Ovary (tissue), 9 donors: ENCODE measurements around the gene EPB41L3. TPM values are rescaled to one million over a fixed set of nuclear protein-coding genes. Genes with fewer than 3 reads are reported as not detected.

Experiments
- DNase-seq, 5 donors: peaks; one replicate each; pipeline ENCODE4 v3.0.0-alpha.2; 2019 to 2020
- H3K27ac ChIP-seq, 2 donors: fragments of 200-600 bp; one replicate each; pipeline versions ENCODE4 v1.5.1 to v1.8.0; 2019 to 2022
- H3K27me3 ChIP-seq: fragments of 200-600 bp; one replicate; pipeline ENCODE4 v1.8.0; 2022
- H3K36me3 ChIP-seq: fragments of 200-600 bp; sonication (generic); one replicate; pipeline ENCODE4 v1.5.1; 2019
- H3K4me1 ChIP-seq: one replicate; pipeline ENCODE4 v1.8.1; 2013; ENCODE audit warnings: mild to moderate bottlenecking, moderate library complexity; ENCODE audit not compliant: insufficient read depth
- H3K4me3 ChIP-seq: fragments of 200-600 bp; sonication (generic); one replicate; pipeline ENCODE4 v1.5.1; 2017
- H3K9me3 ChIP-seq, 2 donors: fragments of 200-600 bp in 1 of 2; sonication (generic) in 1 of 2; one replicate each; pipeline versions ENCODE4 v1.5.1 to v1.8.1; 2013 to 2019; ENCODE audit warnings: mild to moderate bottlenecking in 1 of 2, moderate library complexity in 1 of 2
- EP300 ChIP-seq: sonication (generic); formaldehyde crosslinking; IDR thresholded peaks from one replicate; pipeline ENCODE4 v1.6.1; 2017; ENCODE audit warnings: antibody characterized with exemption
- POLR2A ChIP-seq: fragments of 450-650 bp; IDR thresholded peaks from one replicate; pipeline ENCODE4 v1.6.1; 2017; ENCODE audit warnings: antibody characterized with exemption, mild to moderate bottlenecking, moderate library complexity
- WGBS, 3 donors: extraction: QIAGEN DNeasy Blood & Tissue Kit in 1 of 3; methylation state at CpG; one replicate each; pipeline versions ENCODE4 v1.1.5 to v1.1.7; 2013 to 2017; 5-methylcytosine and 5-hydroxymethylcytosine counted together
- intact Hi-C, 4 donors: fragments of 100-400 bp; cut with DNase I; formaldehyde crosslinking; loops; one replicate each; pipeline versions ENCODE4 v1.11.0 to v1.15.1; 2022 to 2023
- polyA plus RNA-seq, 2 donors: library from polyadenylated mRNA; stranded (reverse); fragments of 200-250 nt in 1 of 2; fragments of 350-450 nt in 1 of 2; fragmentation: Illumina TruSeq in 1 of 2; extraction: RNeasy Lipid Tissue Mini Kit (QIAGEN cat#74804) in 1 of 2; gene quantifications; one replicate each; pipeline ENCODE4 v1.2.3, GENCODE V29; 2013 to 2014
- total RNA-seq, 7 donors: library from RNA; depleted of rRNA in 2 of 7; stranded (reverse); fragments of >200 nt in 2 of 7; fragmentation: NEBNext Ultra II Directional in 3 of 7; extraction: Animal tissue kit (Norgen Biotek cat#: 25700) in 3 of 7; gene quantifications; one replicate each; pipeline versions ENCODE4 v1.1.0 to v1.2.4, GENCODE V29; 2016 to 2023
- TF ChIP-seq, protein P1 (sequence below), 3 donors: fragments of 450-650 bp in 2 of 3; fragments of 200-600 bp in 1 of 3; IDR thresholded peaks; one replicate each; pipeline versions ENCODE4 v1.5.1 to v1.8.0; 2016 to 2022; ENCODE audit warnings: antibody characterized with exemption in 3 of 3, mild to moderate bottlenecking in 1 of 3
- donor health status: DM: no; HTN: no; CAD: no; lungs with moderate emphysema.
- donor health status: DM: no; HTN: no; CAD: no.
- donor health status: Bipolar disorder and iron deficiency.
- donor health status: DM: yes; HTN: yes; CAD: no.
- donor health status: DM: no; HTN: no; CAD: no.
- donor health status: DM: yes; HTN: yes; CAD: no.

Gene EPB41L3
- total and polyA plus RNA-seq, 9 donors = 6.6 to 58.1 (median 29.5) TPM

DNA sequence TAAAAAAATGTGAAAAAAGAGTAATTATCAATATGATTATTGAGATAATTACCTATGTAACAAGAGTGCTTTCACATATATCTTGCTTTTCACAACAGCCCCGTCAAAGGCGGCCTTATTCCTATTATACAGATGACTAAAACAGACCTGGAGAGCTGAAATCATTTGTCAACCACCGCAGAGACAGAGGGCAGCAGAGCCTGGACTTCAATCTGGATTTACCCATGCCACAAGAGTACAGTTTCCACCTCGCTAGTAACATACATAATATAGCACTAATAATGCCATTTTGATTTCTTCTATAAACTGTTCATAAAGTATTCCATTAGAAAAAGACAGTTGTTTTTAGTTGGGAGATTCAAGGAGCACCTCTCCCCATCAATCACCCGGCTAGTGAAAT, 121.8 kb downstream of the EPB41L3 start:
- WGBS, 3 donors = 76 to 94% (median 92%) methylated on average over 5 of the region's 5 CpGs
- Histone ChIP-seq H3K36me3 (no peaks in the 10 kb centered on the region), H3K27ac (no peak overlapping the region), H3K4me1 (no peaks in the 10 kb centered on the region), H3K4me3 (no peak overlapping the region), H3K27me3 (no peaks in the 10 kb centered on the region), H3K9me3 (no peaks in the 10 kb centered on the region)
- no peak for TF ChIP-seq POLR2A
- TF ChIP-seq, protein P1, sequence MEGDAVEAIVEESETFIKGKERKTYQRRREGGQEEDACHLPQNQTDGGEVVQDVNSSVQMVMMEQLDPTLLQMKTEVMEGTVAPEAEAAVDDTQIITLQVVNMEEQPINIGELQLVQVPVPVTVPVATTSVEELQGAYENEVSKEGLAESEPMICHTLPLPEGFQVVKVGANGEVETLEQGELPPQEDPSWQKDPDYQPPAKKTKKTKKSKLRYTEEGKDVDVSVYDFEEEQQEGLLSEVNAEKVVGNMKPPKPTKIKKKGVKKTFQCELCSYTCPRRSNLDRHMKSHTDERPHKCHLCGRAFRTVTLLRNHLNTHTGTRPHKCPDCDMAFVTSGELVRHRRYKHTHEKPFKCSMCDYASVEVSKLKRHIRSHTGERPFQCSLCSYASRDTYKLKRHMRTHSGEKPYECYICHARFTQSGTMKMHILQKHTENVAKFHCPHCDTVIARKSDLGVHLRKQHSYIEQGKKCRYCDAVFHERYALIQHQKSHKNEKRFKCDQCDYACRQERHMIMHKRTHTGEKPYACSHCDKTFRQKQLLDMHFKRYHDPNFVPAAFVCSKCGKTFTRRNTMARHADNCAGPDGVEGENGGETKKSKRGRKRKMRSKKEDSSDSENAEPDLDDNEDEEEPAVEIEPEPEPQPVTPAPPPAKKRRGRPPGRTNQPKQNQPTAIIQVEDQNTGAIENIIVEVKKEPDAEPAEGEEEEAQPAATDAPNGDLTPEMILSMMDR (IDR thresholded peaks at IDR 0.05) = no peak
- TF ChIP-seq EP300 = no peak
- DNase-seq = no peak
- intact Hi-C loops = loop anchor here in 1 of 4 donors (10.0 kb wide), 1 partner anchor 123 kb away; the partner anchor contains the start of gene EPB41L3

DNA sequence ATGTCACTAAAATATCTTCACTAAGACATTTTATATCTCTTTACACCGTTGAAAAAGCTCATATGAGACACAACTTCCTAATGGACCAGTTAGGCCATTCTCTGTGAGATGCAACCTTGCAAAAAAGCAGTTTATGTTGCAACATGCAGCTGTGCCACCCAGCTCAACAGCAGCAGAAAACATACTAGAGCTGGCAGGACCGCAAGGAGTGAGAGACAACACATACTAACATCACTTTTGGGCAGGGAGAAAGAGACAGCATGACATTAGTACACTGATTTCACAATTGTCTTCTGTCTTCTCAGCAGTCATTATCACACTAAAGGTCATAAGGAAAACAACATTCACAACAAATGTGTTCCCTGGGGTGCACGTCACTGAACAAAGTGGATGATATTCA, 122.9 kb downstream of the EPB41L3 start:
- no peak overlapping the region for H3K4me3 ChIP-seq
- no peaks in the 10 kb centered on the region for H3K9me3 ChIP-seq
- no peak overlapping the region for H3K27ac ChIP-seq
- DNase-seq = no peak
- H3K36me3 ChIP-seq = no peaks in the 10 kb centered on the region
- H3K4me1 ChIP-seq = no peaks in the 10 kb centered on the region
- H3K27me3 ChIP-seq = no peaks in the 10 kb centered on the region
- 57 to 71% (median 61%) methylated on average over 3 of the region's 3 CpGs for WGBS, 3 donors
- intact Hi-C loops = loop anchor here in 1 of 4 donors (10.0 kb wide), 1 partner anchor 124 kb away; the partner anchor contains the start of gene EPB41L3
- TF ChIP-seq POLR2A = no peak
- no peak for TF ChIP-seq EP300
- TF ChIP-seq, protein P1 (IDR thresholded peaks at IDR 0.05) = no peak

DNA sequence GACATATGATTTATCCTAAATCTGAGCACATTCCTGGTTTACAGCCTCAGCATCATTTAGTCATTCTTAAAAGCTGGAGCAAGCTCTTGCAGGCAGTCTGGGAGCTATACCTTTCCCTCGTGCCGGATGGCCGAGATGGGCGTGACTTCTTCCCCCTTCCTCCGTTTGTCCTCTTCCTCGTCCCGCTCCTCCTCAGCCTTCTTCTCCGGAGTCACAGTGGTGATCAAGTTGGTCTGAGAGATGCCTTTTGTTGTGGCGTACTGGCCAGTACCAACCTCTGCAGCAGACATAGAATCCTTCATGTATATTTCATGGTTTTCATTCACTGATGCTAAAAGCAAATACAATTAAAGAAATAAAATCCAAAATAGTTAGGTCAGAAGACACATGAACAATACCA, 124.2 kb downstream of the EPB41L3 start:
- intact Hi-C loops = no loop called here
- Histone ChIP-seq H3K27ac (no peak overlapping the region), H3K4me3 (no peak overlapping the region), H3K36me3 (no peaks in the 10 kb centered on the region), H3K9me3 (no peaks in the 10 kb centered on the region), H3K27me3 (no peaks in the 10 kb centered on the region), H3K4me1 (no peaks in the 10 kb centered on the region)
- WGBS, 3 donors = 75 to 84% (median 76%) methylated on average over 9 of the region's 9 CpGs
- DNase-seq = no peak
- no peak for TF ChIP-seq POLR2A
- TF ChIP-seq, protein P1 (IDR thresholded peaks at IDR 0.05) = no peak
- TF ChIP-seq EP300 = no peak

DNA sequence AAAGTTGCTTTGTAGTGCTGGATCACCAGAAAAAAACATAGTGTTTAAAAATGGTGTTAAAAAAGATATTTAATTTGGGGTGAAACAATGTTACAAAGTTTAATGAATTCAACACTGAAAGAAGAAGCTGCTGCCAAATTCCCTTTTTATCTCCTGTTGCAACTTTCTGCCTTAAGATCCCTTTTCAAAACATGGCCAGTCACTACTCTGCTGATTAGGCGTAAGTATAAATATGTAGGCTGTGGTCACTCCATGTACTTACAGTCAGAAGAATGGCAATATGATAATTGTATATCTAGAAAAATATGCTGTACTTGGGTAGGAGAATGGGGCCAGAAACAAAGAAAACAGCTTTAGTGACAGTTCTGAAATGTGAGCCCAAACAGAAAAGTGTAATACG, 124.8 kb downstream of the EPB41L3 start:
- H3K27ac ChIP-seq = no peak overlapping the region
- H3K4me3 ChIP-seq = no peak overlapping the region
- 14 to 51% (median 38%) methylated on average over 2 of the region's 2 CpGs for WGBS, 3 donors
- TF ChIP-seq, protein P1 (IDR thresholded peaks at IDR 0.05) = no peak
- TF ChIP-seq EP300 = no peak
- intact Hi-C loops = no loop called here
- no peaks in the 10 kb centered on the region for H3K4me1 ChIP-seq
- no peaks in the 10 kb centered on the region for H3K9me3 ChIP-seq
- no peak for DNase-seq
- H3K27me3 ChIP-seq = no peaks in the 10 kb centered on the region
- H3K36me3 ChIP-seq = no peaks in the 10 kb centered on the region
